Calu3 (cell line): ENCODE measurements around the gene RASEF. TPM values are rescaled to one million over a fixed set of nuclear protein-coding genes. Genes with fewer than 3 reads are reported as not detected.

Source experiments
- Bru-seq: library from RNA; stranded (reverse); fragments of 400-500 nt; gene quantifications from one replicate; lab custom pipeline; 2021; lab: Mats Ljungman, UMichigan
- BruChase-seq, 2 experiments: library from RNA; stranded (reverse); fragments of 400-500 nt; gene quantifications; one replicate each; lab custom pipeline; 2021; lab: Mats Ljungman, UMichigan
- BruUV-seq: library from RNA; stranded (reverse); fragments of 400-500 nt; replicated peaks from 2 replicates; lab custom pipeline; 2021; lab: Mats Ljungman, UMichigan
- CTCF ChIA-PET: fragments of 300-600 bp; sonication (Branson Sonifier 250); formaldehyde crosslinking; loops from one replicate; lab custom pipeline; 2022; ENCODE audit warnings: antibody characterized with exemption; lab: Charles Lee
- DNase-seq: peaks from one replicate; pipeline ENCODE4 v3.0.0; 2022
- H3K27ac Mint-ChIP-seq: one replicate; pipeline ENCODE4 v1.8.0; 2022; ENCODE audit warnings: mixed read lengths; ENCODE audit not compliant: unreplicated experiment
- H3K27me3 Mint-ChIP-seq: one replicate; pipeline ENCODE4 v1.8.0; 2022; ENCODE audit warnings: mixed read lengths; ENCODE audit not compliant: unreplicated experiment
- H3K36me3 Mint-ChIP-seq: one replicate; pipeline ENCODE4 v1.8.0; 2022; ENCODE audit warnings: mild to moderate bottlenecking, moderate library complexity, mixed read lengths; ENCODE audit not compliant: insufficient read depth, unreplicated experiment
- H3K4me1 Mint-ChIP-seq: one replicate; pipeline ENCODE4 v1.8.0; 2022; ENCODE audit warnings: mild to moderate bottlenecking, low read depth, mixed read lengths; ENCODE audit not compliant: unreplicated experiment
- H3K4me3 Mint-ChIP-seq: one replicate; pipeline ENCODE4 v1.8.0; 2022; ENCODE audit warnings: mild to moderate bottlenecking, low read depth, moderate library complexity, mixed read lengths; ENCODE audit not compliant: unreplicated experiment
- H3K9me3 Mint-ChIP-seq: one replicate; pipeline ENCODE4 v1.8.0; 2022; ENCODE audit warnings: low read depth, mixed read lengths; ENCODE audit not compliant: unreplicated experiment
- intact Hi-C: fragments of 100-400 bp; cut with micrococcal nuclease; formaldehyde crosslinking; loops from one replicate; pipeline ENCODE4 v1.10.0; 2022; ENCODE audit not compliant: unreplicated experiment
- long read RNA-seq: library from polyadenylated mRNA; stranded (forward); transcript quantifications from one replicate; pipeline ENCODE4 v2.0.0, GENCODE V29; 2022
- total RNA-seq: library from RNA; stranded (reverse); gene quantifications from 2 replicates; pipeline ENCODE4 v1.2.3, GENCODE V29; 2022
- TF ChIP-seq, protein P1 (sequence below): fragments of 200-600 bp; IDR thresholded peaks from one replicate; pipeline ENCODE4 v1.8.0; 2022; ENCODE audit warnings: antibody characterized with exemption; ENCODE audit not compliant: unreplicated experiment

RASEF gene
- total RNA-seq, result 38.8 and 47.7 TPM in 2 replicates
- percentile 95 among the genes with signal in this experiment for Bru-seq, nascent RNA
- percentile 90 among the genes with signal in this experiment for BruChase-seq, experiment 1, labeled RNA remaining after a 6-hour chase
- percentile 89 among the genes with signal in this experiment for BruChase-seq, experiment 2, labeled RNA remaining after a 2-hour chase
- long read RNA-seq, full-length matches to known transcripts, result 11 of 35 reads
- long read RNA-seq, partial matches to known transcripts, result 10 of 35 reads
- long read RNA-seq, other reads (novel, unspliced or antisense), result 14 of 35 reads

- TF ChIP-seq, protein P1, sequence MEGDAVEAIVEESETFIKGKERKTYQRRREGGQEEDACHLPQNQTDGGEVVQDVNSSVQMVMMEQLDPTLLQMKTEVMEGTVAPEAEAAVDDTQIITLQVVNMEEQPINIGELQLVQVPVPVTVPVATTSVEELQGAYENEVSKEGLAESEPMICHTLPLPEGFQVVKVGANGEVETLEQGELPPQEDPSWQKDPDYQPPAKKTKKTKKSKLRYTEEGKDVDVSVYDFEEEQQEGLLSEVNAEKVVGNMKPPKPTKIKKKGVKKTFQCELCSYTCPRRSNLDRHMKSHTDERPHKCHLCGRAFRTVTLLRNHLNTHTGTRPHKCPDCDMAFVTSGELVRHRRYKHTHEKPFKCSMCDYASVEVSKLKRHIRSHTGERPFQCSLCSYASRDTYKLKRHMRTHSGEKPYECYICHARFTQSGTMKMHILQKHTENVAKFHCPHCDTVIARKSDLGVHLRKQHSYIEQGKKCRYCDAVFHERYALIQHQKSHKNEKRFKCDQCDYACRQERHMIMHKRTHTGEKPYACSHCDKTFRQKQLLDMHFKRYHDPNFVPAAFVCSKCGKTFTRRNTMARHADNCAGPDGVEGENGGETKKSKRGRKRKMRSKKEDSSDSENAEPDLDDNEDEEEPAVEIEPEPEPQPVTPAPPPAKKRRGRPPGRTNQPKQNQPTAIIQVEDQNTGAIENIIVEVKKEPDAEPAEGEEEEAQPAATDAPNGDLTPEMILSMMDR, result no peak
These were observed at the start of gene RASEF for GRCh38 chr9:83062651-83063527. RASEF (minus strand) TSS chr9:83063142; CDS start chr9:83062867, 275 bp downstream.

DNA sequence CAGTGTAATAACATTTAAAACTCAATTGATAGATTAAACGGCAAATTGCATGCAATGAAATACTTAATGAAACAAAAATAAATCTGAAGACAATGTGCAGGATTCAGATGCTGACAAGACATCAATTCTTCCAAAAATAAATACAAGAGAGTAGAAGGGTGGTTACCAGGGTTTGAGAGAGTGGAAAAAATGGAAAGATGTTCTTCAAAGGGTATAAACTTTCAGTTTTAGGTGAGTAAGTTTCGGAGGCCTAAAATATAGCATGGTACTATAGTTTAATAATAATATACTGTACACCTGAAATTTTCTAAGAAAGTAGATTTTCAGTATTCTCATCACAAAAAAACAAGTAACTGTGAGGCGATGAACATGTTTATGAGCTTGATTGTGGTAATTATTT is 48.2 kb upstream of the RASEF start:
- H3K4me1 Mint-ChIP-seq, result no peaks in the 10 kb centered on the region
- peaks cover 2% of the 10 kb centered on the region for H3K9me3 Mint-ChIP-seq
- no peak overlapping the region for H3K27ac Mint-ChIP-seq
- no peaks in the 10 kb centered on the region for H3K27me3 Mint-ChIP-seq
- no peak overlapping the region for H3K4me3 Mint-ChIP-seq
- TF ChIP-seq, protein P1, result no peak
- no TSS peak for BruUV-seq
- H3K36me3 Mint-ChIP-seq, result peaks cover 4% of the 10 kb centered on the region
- DNase-seq, result no peak
- intact Hi-C loops, result loop anchor here (5.0 kb wide), 1 partner anchor 34 kb away; no protein-coding TSS in a partner anchor
- CTCF ChIA-PET, result interaction anchor here (0.6 kb wide), 1 partner anchor 1357 kb away, joined by 3 read pairs; no protein-coding TSS in a partner anchor

More at GRCh38 chr9:83062651-83063527, at the start of gene RASEF:
- CTCF ChIA-PET, result interaction anchor here (0.8 to 2.6 kb wide), 5 partner anchors 15 to 104 kb away, joined by 3 to 9 read pairs (median 7); no protein-coding TSS in a partner anchor
- Mint-ChIP-seq H3K4me3 (peak within 1 kb of the TSS; percentile 85), H3K36me3 (peaks cover 72% of the 10 kb centered on the region), H3K27me3 (no peaks in the 10 kb centered on the region), H3K9me3 (no peaks in the 10 kb centered on the region), H3K27ac (peak within 1 kb of the TSS; percentile 86), H3K4me1 (peaks cover 37% of the 10 kb centered on the region)
- BruUV-seq, result no TSS peak
- peak; percentile 91 for DNase-seq
- intact Hi-C loops, result loop anchor here (1.0 to 10.0 kb wide), 4 partner anchors 36 to 102 kb away; no protein-coding TSS in a partner anchor

GRCh38 chr9:83109296-83109695 is 46.4 kb upstream of the RASEF start:
- CTCF ChIA-PET, result no interaction called here
- intact Hi-C loops, result no loop called here
- no peaks in the 10 kb centered on the region for H3K27me3 Mint-ChIP-seq
- no peak for DNase-seq
- H3K27ac Mint-ChIP-seq, result no peak overlapping the region
- no peak overlapping the region for H3K4me3 Mint-ChIP-seq
- H3K36me3 Mint-ChIP-seq, result no peaks in the 10 kb centered on the region
- no peaks in the 10 kb centered on the region for H3K4me1 Mint-ChIP-seq
- TF ChIP-seq, protein P1, result no peak
- no TSS peak for BruUV-seq
- peaks cover 2% of the 10 kb centered on the region for H3K9me3 Mint-ChIP-seq

DNA sequence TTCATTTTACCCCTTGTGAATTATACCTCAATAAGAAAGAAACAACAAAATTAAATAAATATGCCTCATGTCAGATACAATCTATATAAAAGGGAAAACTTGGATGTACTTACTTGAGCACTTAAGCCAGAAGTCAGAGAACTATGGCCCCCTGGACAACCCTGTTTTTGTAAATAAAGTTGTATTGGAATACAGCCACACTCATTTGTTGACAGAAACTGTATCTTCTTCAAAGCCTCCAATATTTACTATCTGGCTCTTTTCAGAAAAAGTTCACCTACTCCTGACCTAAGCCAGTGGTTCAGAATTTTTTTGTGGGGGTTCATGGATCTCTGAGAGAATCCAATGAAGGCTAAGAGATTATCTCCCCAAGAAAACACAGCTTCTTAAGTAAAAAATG is 45.3 kb upstream of the RASEF start:
- H3K27ac Mint-ChIP-seq, result no peak overlapping the region
- H3K36me3 Mint-ChIP-seq, result no peaks in the 10 kb centered on the region
- intact Hi-C loops, result no loop called here
- CTCF ChIA-PET, result no interaction called here
- DNase-seq, result no peak
- H3K27me3 Mint-ChIP-seq, result no peaks in the 10 kb centered on the region
- TF ChIP-seq, protein P1, result no peak
- no peaks in the 10 kb centered on the region for H3K9me3 Mint-ChIP-seq
- H3K4me1 Mint-ChIP-seq, result no peaks in the 10 kb centered on the region
- no TSS peak for BruUV-seq
- H3K4me3 Mint-ChIP-seq, result no peak overlapping the region
